NCI-H460 (cell line): ENCODE results near the gene ATP6V1B1. TPM values are rescaled to one million over a fixed set of nuclear protein-coding genes. Genes with fewer than 3 reads are reported as not detected.

Experiments
- DNase-seq: peaks from one replicate; pipeline ENCODE4 v3.0.0-alpha.2; 2016; ENCODE audit warnings: low read depth; ENCODE audit errors: extremely low read depth
- polyA plus RNA-seq: library from polyadenylated mRNA; depleted of rRNA; stranded (reverse); fragments of >200 nt; gene quantifications from 2 replicates; pipeline ENCODE4 v1.2.3, GENCODE V29; 2014; cell fraction: nucleus; rRNA removed
- total RNA-seq: library from RNA; depleted of rRNA; stranded (reverse); fragments of >200 nt; shearing (Covaris generic); gene quantifications from 2 replicates; pipeline ENCODE4 v1.2.3, GENCODE V29; 2014; rRNA removed

The ATP6V1B1 gene
- 2.3 and 3.7 TPM in 2 replicates for total RNA-seq
- 9.5 and 10.6 TPM in 2 replicates for polyA plus RNA-seq

GRCh38 chr2:70935468-70936164 is at the start of gene ATP6V1B1:
Gene ATP6V1B1 (plus strand): TSS chr2:70935900. CDS start chr2:70935955, 55 bp downstream.
- no peak for DNase-seq

- no peak for DNase-seq
Observed at GRCh38 chr2:70886541-70886987, 49.1 kb upstream of the ATP6V1B1 start.

DNA sequence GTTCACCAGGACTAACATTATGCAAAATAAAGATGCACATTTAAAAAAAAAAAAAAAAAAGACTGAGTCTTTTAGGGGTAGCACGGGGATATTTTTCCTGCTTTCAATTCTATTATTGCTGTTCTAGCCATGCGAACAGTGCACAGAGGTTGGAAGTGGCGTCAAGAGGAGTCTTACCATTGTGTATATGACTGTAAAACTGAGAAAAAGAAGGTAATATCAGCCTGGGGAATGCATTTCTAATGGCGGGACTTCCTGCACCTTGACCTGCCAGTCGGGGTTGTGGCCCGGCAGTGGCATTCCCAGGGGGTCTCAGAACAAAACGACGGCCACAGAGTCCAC is 48.5 kb upstream of the ATP6V1B1 start:
- DNase-seq, result no peak

DNA sequence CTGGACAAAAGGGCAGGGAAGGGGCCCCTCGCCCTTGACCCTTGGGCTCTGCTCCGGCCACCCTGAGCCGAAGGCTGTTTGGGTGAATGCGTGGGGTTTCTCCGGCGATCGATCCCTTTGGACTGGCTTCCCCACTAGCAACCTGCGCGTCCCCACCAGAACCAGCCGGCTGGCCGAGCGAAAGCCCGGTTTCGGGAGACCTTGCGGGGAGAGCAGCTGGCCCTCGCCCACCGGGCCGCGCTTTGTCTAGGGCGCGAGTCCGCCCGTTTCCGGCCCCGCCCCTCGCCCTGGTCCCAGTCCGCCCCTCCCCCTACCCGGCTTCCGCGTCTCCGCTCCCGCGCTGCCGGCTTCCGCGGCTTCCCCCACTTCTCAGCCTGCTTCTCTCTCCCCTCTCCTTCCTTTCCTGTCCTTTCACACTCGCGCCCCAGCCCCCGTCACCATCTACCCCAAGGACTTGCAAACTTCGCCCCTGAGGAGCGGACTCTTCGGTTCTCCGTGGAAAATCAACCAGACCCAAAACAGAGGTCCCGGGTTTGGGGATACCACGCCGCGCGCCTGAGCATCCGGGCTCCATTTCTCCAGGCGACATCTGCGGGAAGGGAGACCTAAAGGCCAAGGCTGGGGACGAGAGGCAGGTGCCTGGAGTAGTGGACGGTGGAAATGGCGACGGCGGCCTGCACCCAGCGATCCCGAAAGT is 48.0 kb upstream of the ATP6V1B1 start:
- DNase-seq, result no peak

DNA sequence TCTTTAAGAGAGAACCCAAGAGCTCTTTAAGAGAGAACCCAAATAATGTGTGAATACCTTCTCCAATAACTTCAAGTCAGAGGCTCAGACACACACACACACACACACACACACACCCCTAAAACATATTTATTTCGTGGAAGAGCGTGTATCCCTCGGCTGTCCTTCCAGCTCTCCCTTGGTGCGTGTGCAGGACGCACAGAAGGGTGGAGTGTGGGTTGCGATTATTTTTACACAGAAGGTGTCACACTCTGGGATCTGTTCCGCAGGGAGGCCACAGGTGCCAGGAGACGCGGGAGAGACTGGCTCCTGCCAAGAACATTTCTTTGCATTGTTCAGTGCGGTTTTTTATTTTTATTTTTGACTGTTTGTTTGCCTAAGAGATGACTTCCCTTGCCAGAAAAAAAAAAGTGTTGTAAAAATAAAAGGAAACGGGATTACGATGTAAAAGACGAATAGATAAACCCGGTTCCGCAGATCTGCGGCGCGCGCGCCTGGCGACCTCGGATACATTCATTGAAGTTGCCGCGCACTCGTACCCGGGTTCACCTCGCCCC is 47.3 kb upstream of the ATP6V1B1 start:
- DNase-seq, result no peak

DNA sequence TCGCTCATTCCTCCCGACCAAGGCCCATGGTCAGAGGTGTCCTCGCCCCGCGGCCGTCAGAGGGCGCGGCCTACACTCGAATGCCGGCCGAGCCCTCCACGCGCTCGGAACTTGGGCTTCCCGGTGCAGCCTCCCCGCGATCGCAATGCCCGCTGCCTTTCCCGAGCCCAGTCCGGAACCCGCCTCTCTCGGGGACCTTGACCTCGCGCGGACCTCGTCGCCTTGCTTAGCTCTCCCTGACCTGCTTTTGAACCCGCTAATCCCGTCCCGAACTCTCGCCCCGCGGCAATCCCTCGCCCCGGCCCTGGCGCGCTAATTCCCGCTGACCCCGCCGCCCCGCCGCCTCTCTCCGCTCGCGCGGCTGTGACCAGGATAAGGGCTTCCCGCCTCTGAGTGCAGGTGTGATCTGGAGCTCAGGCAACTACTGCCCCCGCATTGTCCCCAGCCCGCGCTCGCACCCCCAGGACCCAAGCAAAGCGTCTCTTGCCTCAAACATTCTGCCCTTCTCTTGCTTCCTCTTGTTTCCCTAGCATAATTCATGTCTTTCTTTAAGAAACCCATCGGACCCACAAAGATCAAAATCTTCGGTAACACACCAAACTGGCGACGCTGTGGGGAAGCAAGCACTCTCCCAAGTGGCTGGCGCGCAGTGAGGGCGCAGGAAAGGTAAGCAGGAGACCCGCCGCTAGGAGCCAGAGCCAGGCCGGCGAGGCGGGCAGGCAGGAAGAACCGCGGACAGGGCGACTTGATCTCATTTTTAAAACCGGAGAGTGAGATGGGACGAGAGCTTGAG is 46.6 kb upstream of the ATP6V1B1 start:
- DNase-seq, result no peak

- DNase-seq, result no peak
Observed at GRCh38 chr2:70889716-70890037, 46.0 kb upstream of the ATP6V1B1 start.

GRCh38 chr2:70890469-70891065 is 45.1 kb upstream of the ATP6V1B1 start:
- DNase-seq, result no peak

GRCh38 chr2:70891572-70892357 is 43.9 kb upstream of the ATP6V1B1 start:
- no peak for DNase-seq

DNA sequence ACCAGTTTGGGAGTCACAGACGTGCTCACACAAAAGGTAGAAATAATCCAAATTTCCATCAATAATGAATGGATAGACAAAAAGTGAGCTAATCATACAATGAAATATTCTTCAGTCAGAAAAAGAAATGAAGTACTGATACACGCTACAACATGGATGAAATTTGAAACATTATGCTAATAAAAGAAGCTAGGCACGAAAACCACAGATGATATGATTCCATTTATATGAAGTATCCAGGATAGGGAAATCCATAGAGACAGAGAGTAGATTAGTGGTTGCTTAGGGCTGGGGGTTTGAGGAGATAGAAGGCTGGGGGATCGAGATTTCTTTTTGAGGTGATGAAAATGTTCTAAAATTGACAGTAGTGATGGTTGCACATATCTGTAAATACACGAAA is 43.0 kb upstream of the ATP6V1B1 start:
- DNase-seq, result no peak

DNA sequence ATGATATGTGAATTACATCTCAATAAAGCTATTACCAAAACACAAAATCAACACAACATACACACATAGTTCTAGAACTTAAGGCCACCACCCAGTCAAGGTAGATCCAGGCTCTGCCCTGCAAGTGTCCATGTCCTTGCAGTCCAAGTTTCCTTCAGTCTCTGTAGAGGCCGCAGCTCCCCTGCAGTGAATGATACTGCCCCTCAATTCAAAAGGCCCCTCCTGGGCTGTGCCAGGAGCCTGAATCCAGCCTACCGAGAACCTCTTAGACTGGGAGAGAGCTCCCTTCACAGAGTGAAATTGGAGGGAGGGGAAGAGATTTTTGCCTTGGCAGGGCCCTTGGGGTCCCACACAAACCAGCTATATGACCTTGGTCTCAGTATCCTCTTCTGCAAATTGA is 42.5 kb upstream of the ATP6V1B1 start:
- no peak for DNase-seq

GRCh38 chr2:70894765-70895164 is 40.9 kb upstream of the ATP6V1B1 start:
- no peak for DNase-seq

GRCh38 chr2:70895249-70895648 is 40.5 kb upstream of the ATP6V1B1 start:
- DNase-seq, result no peak

DNA sequence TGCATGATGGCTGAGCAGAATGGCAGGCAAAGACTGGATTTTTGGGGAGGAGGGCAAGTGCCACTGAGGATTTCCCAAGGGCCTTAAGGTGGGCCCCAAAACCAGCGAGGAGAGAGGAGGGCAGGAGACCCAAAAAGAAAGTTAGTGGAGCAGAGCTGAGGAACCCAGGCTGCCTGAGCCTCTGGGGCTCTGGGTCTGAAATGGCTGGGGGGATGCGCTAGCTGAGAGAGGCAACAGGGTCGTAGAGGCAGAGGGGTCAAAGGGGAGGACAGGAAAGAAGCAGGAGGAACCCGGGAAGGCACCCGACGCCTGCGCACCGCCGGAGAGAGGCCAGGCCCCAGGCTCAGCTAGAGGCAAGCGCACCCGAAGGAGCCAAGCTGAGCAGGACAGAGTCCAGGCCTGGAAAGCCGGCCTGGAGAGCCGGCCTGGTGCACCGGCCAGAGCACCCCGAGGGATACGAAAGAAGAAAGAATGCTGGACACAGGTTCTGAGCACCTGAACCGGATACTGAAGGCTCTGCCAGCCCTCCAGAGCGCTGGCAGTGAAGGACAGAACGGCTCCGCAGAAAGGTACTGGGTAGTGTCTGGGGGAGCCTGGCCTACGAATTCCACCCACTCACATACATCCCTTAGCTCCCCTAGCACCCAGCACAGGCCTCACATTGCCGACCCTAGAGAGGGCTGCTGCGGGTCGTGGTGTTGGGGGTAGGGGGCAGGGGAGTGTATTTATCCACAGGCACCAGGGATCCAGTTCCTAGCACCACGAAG is 39.5 kb upstream of the ATP6V1B1 start:
- DNase-seq, result no peak

GRCh38 chr2:70896765-70897202 is 38.9 kb upstream of the ATP6V1B1 start:
- DNase-seq, result no peak

GRCh38 chr2:70897203-70897976 is 38.3 kb upstream of the ATP6V1B1 start:
- DNase-seq, result no peak

GRCh38 chr2:70897977-70898226 is 37.8 kb upstream of the ATP6V1B1 start:
- DNase-seq, result no peak

GRCh38 chr2:70898363-70899240 is 37.1 kb upstream of the ATP6V1B1 start:
- DNase-seq, result no peak
